HG03521 (cell line): Measurements from ENCODE around the gene GFOD1.

Experiments
- ATAC-seq: cut with Tn5 transposase; IDR thresholded peaks from one replicate; pipeline ENCODE4 v1.9.1; 2021; ENCODE audit warnings: mild to moderate bottlenecking, moderate library complexity; ENCODE audit not compliant: unreplicated experiment

GFOD1 gene

DNA sequence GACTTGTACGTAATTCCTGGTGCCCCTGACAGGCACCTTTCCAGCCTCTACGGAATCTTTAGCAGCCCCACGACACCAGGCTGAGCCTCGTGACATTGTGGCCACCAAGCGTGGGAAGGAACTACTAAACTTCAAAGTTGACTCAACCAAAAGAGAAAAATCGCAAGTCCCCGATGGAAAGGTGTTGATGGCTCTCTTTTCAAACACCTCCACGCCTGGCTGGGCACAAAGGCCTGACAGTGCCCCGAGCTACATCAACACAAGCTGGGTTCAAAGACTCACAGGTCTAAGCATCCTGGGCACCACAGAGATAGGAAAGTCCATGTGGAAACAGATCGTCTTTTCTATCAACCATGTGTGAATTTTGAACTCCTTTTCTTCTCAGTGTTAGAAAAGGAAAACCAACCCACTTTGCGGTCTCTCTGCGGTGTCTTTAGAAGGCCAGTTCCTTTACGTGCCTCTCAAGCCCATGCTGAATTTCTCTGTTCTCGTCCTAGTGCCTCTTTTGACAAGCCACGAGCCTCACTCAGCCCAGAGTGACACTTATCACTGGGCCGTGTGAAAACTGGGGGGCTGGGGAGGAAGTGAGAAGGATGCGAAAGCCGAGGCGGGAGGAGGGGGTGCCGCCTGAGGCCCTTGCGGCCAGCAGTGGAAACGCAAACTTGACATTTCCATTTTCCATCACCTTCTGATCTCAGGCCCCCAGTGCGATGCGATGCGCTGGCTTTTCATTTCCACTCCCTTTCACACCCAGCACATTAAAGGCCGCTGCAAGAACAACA, 59.4 kb downstream of the GFOD1 start:
- peak; percentile 67 for ATAC-seq

DNA sequence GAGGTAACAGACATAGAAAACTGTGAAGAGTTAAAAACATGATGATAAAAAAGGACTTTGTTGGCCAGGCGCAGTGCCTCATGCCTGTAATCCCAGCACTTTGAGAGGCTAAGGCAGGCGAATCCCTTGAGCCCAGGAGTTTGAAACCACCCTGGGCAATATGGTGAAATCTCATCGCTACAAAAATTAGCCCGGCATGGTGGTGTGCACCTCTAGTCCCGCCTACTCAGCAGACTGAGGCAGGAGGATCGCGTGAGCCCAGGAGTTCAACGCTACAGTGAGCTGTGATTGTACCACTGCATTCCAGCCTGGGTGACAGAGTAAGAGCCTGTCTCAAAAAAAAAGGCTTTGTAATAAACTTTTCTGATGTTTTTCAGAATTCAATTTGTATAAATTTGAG, 60.1 kb downstream of the GFOD1 start:
- no peak for ATAC-seq

DNA sequence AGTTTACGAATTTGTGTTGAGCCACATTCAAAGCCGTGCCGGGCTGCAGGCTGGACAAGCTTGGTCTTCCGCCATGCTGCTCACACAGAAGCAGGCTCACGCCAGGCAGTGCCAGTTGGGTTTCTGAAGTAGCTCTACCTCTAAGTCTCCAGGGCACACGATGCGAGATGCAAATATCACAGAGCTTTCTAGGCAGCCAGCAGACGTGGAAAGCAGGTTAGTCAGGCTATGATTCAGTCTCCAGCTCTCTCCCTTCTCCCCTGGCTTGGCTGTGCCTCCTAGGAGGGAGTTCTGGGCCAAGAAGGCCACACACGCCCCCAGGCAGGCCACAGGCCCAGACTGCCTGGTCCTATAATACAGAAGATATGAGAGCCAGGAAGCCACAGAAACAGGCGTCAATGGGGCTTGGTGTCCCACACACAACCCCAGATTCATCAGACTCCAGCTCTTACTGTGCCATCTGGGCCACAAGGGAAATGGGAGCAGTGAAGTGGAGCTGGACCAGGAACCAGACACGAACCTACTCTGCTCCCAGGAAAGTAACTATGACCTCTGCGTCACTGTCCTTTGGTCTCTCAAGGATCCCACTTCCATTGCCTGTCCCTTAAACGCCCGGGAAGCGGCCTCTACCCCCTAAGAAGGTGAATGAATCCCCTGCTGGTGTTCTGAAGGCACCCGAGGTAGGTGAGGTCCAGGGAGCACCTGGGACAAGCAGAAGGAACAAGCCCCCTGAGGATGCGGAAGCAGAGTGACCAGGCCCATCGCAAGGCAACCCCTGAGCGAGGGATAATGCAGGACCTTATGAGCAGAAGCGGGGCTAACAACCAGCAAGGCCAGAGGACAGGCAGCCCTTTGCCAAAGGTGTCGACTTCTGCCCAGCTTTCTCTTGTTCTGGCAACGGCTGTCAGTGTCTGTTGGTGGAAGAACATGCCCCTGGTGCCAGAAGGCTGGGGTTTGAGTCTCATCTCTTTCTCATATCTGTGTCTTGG, 61.2 kb downstream of the GFOD1 start:
- no peak for ATAC-seq

DNA sequence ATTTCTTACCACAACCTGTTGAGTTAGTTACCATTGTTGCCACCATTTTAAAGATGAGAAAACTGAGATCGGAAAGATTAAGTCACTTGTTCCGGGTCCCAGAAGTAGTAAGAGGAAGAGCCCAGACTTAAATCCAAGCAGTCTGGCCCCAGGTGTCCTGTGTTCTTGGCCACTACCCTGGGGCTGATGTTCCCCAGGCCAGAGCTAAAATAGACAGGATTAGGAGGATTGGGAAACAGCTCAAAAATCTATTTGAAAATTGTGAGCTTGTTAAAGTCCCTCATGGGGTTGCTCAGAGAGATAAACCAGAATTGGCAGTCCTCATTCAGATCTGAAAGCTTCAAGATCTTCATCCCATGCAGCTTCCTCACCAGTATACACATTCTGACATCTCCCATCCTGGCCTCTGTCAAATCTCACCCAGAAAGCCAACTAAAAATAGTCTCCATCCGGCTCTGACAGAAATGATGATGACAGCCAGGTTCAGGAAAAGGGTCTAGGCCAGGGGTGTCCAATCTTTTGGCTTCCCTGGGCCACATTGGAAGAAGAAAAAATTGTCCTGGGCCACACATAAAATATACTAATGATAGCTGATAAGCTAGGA, 62.0 kb downstream of the GFOD1 start:
- no peak for ATAC-seq

DNA sequence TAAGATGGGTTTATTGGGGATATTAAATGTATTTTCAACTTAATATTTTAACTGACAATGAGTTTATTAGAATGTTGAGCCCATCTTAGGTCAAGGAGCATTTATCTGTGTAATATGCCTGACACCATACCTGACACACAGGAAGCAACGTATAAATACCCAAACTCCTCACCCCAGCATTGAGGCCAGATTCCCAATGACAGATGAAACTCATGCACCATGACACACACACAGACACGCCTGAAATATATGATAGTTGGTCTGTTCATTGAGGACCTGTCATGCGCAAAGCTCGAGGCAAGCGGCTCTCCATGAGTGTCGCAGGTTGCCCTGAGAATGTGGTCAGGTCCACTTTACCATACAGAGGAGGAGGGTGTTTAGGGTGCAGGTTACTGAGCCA, 64.1 kb downstream of the GFOD1 start:
- no peak for ATAC-seq

DNA sequence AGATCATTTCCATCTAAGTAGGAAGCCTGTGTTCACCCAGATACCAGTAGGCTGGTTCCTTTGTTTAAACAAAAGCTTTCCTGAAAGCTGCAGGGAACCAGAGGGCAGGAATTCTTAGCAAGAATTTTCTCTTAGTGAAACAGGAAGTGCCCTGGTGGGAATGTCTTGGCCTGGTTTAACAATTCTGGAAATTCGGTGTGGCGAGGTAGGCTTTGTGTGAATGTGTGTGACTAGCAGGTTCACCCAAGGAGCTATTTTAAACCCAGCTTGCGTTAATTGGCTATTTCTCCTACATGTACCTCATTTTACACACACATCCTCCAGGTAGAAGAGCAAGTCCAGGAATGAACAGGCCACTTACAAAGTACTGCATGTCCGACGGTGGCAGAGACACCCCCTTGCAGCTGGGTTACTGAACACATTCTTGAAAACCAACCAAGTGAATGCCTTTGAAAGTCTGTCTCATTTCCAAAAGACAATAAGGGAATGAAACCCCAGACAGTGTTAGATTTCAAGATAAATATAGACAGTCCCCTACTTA, 64.6 kb downstream of the GFOD1 start:
- ATAC-seq, result no peak

DNA sequence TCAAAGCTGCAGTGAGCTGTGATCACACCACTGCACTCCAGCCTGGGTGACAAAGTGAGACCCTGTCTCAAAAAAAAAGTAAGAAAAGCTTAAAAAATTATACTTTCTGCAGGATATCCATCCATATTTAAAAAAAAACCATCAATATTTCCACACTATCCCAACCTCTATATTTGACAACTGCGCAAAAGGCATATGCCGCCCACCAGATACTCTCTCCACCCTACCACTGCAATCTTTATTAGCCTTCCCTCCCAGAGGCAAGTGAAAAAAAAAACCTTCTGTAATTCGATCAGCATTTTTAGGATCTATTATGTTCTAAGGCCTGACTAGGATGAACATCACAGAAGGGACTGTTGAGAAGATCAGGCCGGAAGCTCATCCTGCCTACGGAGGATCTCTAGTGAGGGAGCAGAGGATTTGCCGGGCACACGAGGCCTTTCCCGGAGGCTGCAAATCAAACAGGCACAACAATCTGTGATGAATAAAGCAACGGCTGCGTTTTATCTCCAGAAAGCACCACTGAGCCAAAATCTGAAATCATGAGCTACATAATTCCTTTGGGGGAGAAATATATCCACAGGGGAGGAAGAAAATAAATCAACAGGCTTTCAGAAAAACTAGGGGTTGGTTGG, 65.9 kb downstream of the GFOD1 start:
- ATAC-seq, result no peak

DNA sequence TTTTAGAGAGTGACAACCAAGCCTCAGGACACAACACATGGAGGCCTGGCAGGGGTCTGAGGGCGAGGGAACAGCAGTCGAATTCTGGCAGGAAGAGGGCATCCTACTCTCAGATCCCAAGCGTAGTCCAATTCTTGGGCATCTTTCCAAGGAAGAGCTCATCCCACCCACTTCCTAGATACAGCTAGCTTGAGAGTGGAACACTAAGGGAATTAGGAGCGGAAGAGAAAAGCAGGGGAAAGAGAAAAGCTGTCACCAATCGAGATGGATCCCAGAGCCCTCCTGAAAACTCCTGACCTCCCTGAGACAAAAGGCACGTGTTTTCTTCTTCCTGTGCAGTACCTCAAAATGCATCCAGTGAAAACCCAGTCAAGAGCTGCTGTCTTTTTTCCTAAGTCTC, 67.1 kb downstream of the GFOD1 start:
- no peak for ATAC-seq

DNA sequence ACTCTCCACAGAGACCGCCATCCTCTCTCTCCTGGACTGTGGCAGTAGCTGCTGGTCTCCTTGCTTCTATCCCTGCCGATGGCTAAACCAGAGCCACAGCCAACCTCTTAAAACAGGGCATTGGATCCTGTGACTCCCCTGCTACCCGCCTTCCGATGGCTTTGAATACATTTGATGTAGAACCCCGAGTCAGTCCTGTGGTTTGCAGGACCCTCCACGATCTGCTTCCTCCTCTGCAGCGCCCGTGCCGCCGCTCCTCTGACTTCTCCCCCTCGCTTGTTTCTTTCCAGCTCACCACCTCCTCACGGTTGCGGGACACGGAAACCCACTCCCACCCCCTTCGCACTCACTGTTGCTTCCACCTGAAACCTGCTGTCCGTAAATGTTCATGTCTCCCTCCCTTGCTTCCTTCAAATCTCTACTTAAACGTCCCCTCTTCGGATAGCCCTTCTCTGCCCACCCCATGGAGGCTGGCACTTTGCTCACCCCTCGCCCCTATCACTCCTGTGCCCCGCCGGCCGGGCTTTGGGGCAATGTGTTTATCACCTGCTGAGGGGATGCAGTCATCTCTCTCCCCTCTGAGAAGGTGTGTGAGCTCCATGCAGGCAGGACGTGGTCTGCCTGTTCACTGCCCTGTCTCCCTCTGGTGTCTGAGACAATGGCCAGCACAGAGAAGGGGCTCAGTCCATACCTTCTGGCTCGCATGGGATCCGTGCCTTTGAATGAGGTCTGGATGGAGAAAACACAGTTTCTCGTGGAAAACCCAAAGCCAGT, 67.8 kb downstream of the GFOD1 start:
- no peak for ATAC-seq

DNA sequence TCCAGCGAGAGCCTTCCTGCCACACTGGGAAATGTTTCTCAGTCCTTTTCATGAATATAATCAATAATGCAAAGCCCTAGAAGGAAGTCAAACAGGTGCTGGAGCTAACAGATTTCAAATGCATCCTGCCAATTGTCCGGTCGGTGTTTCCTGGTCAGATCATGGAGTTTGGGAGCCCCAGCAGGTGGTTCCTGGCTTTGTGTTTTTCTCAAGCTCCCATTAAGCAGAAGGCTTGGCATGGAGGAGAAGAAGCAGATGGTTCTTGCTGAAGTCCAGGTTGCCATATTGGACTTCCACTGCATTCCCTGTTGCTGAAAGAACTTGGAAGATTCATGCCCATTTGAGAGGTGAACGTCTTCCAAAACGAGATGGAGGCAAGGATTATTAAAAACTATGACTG, 68.6 kb downstream of the GFOD1 start:
- no peak for ATAC-seq

DNA sequence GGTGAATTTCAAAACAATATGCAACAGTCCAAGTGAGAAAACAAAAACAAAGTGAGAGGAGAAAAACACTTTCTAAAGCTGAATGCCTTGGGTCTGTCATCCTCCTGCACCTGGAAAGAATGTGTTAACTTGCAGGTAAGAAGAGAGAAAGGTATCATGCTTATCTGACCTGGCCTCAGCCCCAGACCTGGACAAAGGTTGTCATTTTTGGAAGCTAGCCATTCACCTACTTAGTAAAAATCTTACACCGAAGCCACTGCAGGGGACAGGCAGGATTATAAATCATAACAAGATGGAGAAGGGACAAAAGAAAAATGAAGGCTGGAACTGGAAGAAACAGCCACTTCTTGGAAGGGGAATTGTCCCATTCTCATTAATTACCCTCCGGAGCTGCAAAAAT, 69.4 kb downstream of the GFOD1 start:
- no peak for ATAC-seq

DNA sequence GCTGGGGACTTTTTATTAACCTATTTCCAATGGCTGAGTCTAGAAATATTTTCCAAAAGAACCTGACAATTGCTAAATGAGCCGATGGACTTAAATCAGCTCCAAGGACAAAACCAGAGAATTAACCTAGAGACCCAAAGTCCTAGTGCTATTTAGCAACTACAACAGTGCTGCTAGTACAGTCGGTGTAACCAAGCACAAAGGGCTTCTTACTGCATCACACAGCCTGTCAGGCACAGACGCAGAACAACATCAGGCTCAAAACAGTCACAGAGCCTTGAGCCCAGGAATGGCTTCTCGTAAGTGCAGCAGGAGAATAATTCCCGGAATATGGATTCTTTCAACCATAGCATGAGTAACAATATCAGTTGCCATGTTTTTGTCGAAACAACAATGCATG, 70.0 kb downstream of the GFOD1 start:
- ATAC-seq, result no peak

DNA sequence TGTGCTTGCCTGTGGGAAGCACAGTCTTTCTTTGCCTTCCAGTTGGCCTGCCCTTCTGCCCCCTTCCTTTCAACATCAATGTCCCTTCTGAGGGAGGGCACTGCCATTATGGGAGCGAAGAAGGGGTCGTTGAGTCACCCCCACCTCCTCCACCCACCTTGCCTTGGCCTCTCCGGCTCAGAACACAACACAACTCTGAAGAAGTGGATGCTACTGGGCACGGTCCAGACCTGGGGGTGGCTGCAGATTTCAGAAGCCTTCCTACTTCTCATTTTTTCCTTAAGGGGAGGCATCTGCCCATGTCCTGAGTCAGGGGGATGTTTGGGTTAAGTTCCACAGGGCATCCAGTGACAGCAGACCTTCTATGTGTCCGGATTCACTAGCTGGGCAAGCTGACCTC, 72.1 kb downstream of the GFOD1 start:
- no peak for ATAC-seq

DNA sequence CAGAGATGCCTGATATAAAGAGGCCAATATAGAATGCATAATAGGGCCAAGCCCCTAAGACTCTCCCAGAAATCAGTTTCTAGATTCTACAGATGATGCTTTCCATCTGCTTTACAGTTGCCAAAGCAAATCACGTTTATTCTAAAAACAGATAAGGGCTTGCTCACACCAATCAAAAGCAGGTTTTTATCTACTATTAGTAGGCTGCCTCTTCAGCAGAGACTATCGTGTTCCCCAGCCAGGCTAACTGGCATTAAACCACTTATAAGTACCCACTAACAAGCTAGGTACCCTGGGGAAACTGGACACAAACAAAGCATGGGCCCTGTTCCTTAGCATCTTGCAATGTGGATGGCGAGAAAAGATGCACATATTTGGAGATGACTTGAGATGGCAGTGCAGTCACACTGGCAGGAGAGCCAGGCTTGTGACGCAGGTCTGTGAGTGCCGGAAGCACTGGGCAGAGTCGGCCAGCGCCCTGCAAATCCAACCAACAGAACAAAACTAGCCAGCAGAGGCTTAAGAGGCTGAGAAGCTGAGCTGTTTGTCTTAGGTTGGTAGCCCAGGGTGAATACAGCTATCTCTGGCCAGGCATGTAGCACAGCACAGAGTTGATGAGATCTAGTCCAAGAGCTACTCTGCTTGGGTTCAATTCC, 73.4 kb downstream of the GFOD1 start:
- ATAC-seq, result no peak

DNA sequence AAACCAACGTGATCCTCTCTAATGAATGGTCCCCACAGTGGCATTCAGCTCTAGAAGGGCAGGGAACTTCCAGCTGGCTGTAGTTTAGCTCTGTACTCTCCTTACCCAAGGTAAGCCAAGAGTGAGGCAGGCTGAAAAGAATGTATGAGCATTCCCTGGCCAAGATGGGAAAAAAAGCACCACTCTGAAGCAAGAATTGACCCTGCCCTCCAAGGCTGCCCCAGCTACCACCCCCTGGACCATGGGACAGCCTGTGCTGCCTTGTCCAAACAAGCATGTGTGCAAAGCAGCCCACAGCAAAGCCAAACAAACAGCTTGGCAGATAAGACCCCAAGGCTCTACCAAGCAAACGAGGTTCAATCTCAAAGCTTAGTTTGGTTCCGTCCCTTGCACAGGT, 73.9 kb downstream of the GFOD1 start:
- no peak for ATAC-seq

DNA sequence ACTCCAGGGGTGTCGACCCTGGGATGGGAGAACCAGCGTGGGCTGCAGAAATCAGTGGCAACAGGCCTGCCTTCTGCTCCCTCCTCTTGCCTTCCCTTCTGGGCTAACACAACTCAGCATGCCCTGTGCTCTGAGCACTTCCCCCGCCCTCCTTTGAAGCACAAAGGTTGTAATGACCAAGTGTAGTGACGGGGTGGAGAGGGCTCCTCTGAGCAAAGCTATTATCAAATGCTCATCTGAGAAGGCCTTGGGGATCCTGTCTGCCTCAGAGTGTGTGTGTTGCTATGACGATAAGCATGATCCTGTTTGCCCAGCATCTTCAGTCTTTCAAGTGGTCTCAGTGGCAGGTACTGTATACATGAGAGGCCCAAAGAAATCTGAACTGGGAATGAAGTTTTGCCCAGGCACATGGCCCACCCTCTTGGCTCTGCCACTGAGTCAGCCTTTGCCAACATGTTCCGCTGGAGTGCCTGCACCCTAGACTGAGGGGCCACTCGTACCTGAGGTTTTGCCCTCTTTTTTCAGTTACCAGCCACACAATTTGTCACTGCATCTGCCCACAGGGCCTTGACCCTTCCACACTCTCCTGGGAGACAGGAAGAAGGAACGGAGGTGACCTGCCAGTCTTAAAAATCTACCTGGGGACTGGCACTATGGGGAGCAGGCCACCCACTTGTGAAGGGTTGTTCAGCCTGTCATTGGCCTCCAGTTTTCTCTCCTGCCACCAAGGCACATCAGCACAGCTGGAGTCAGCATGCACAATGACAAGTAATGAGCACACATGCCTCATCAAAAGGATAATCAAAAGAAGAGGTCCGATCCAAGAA, 74.5 kb downstream of the GFOD1 start:
- no peak for ATAC-seq

DNA sequence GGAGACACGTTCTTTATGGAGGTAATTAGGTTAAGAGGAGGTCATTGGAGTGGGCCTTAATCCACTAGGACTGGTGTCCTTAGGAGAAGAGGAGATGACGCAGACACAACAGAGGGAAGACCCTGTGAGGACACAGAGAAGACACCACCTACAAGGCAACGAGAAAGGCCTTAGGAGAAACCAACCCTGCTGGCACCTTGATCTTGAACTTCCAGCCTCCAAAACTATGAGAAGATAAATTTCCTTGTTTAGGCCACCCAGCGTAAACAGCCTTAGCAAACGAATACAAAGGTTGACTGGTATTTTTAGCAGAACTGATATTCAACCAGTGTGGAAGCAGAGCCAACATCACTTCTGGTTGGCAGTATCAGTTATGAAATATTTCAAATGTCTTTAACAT, 75.2 kb downstream of the GFOD1 start:
- ATAC-seq, result no peak

DNA sequence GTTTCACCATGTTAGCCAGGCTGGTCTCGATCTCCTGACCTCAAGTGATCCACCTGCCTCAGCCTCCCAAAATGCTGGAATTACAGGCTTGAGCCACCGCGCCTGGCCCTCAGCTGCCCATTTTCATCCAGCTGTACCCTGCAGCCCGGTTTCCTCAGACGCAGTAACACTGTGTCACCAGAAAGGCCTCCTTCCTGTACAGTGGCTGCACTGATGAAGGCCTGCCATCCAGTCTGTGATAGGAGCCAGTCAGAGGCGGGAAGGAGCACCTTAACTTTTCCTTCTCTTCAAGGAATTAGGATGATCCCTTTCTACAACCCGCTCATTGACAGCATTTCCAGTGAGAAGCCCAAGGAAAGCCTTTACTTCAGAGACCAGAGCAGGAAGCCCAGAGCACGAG, 75.9 kb downstream of the GFOD1 start:
- no peak for ATAC-seq

DNA sequence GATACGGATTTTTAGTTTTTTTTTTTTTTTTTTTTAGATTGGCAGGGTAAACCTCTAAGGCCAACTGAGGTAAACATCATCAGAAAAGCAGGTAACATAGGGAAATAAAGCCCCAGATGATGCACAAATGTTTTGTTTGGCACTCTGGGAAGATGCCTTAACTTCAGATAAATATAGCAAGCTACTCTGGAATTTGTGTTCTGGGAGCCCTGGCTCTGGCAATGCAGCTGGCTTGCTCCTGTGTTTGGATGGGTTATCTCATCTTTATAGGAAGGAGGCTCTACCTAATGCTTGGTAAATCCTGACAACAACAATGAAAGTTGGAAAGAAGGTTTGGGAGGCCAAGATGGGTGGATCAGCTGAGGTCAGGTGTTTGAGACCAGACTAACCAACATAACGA, 77.4 kb downstream of the GFOD1 start:
- no peak for ATAC-seq
